Spleen (tissue), 11 donors: ENCODE results near the gene GALNT7. TPM values are rescaled to one million over a fixed set of nuclear protein-coding genes. Genes with fewer than 3 reads are reported as not detected.
A peak's percentile ranks its signal among the peaks of the same experiment; 100 is the strongest.

Experiments
- DNase-seq: peaks from one replicate; pipeline ENCODE4 v3.0.0-alpha.2; 2020
- H3K27ac ChIP-seq, 8 donors: fragments of 200-600 bp; sonication (generic) in 7 of 8; 1 replicate in 4 of 8; 2 replicates in 4 of 8; pipeline versions ENCODE4 v1.5.0 to v1.8.0; 2016 to 2021; ENCODE audit warnings: inconsistent platforms in 4 of 8, mild to moderate bottlenecking in 4 of 8, moderate library complexity in 1 of 8
- H3K27me3 ChIP-seq, 7 donors: fragments of 200-600 bp; sonication (generic) in 6 of 7; replicated peaks in 1 of 7; 1 replicate in 4 of 7; 2 replicates in 3 of 7; pipeline versions ENCODE4 v1.5.0 to v1.8.0; 2016 to 2021; ENCODE audit warnings: inconsistent platforms in 3 of 7, mild to moderate bottlenecking in 1 of 7
- H3K36me3 ChIP-seq, 6 donors: fragments of 200-600 bp; sonication (generic) in 5 of 6; 1 replicate in 4 of 6; 2 replicates in 2 of 6; pipeline versions ENCODE4 v1.5.0 to v1.8.0; 2016 to 2021; ENCODE audit warnings: inconsistent platforms in 2 of 6
- H3K4me1 ChIP-seq, 6 donors: fragments of 200-600 bp; sonication (generic) in 5 of 6; 1 replicate in 3 of 6; 2 replicates in 3 of 6; pipeline versions ENCODE4 v1.5.0 to v1.8.0; 2016 to 2021; ENCODE audit warnings: inconsistent platforms in 3 of 6
- H3K4me3 ChIP-seq, 8 donors: fragments of 200-600 bp; sonication (generic) in 7 of 8; 1 replicate in 4 of 8; 2 replicates in 4 of 8; pipeline versions ENCODE4 v1.5.0 to v1.8.0; 2016 to 2021; ENCODE audit warnings: inconsistent platforms in 4 of 8, mild to moderate bottlenecking in 4 of 8, moderate library complexity in 2 of 8
- H3K9me3 ChIP-seq, 8 donors: fragments of 200-600 bp; sonication (generic) in 7 of 8; 1 replicate in 4 of 8; 2 replicates in 4 of 8; pipeline versions ENCODE4 v1.5.0 to v1.8.0; 2016 to 2021; ENCODE audit warnings: inconsistent platforms in 4 of 8
- POLR2A ChIP-seq, 3 donors: fragments of 450-650 bp; IDR thresholded peaks; one replicate each; pipeline ENCODE4 v1.5.1; 2017; ENCODE audit warnings: antibody characterized with exemption in 3 of 3, mild to moderate bottlenecking in 1 of 3
- POLR2AphosphoS5 ChIP-seq, 3 donors: sonication (generic); formaldehyde crosslinking; IDR thresholded peaks; one replicate each; pipeline ENCODE4 v1.5.1; 2017; ENCODE audit warnings: antibody characterized with exemption in 3 of 3
- WGBS, 5 donors: extraction: QIAGEN DNeasy Blood & Tissue Kit in 3 of 5; methylation state at CpG; one replicate each; pipeline versions ENCODE4 v1.1.5 to v1.1.7; 2013 to 2018; 5-methylcytosine and 5-hydroxymethylcytosine counted together
- intact Hi-C: fragments of 100-400 bp; cut with DNase I; formaldehyde crosslinking; loops from one replicate; pipeline ENCODE4 v1.15.0; 2023; ENCODE audit warnings: low total_unique reads
- polyA plus RNA-seq, 3 donors: library from polyadenylated mRNA; stranded (reverse); fragments of 200-250 nt; gene quantifications; one replicate each; pipeline ENCODE4 v1.2.1, GENCODE V29; 2013
- total RNA-seq, 7 donors: library from RNA; depleted of rRNA in 3 of 7; stranded (reverse); fragments of >200 nt in 3 of 7; fragmentation: NEBNext Ultra II Directional in 4 of 7; extraction: Animal tissue kit (Norgen Biotek cat#: 25700) in 4 of 7; gene quantifications; one replicate each; pipeline versions ENCODE4 v1.1.0 to v1.2.1, GENCODE V29; 2016 to 2021
- TF ChIP-seq, protein P1 (sequence below), 11 experiments: fragments of 200-600 bp in 7 of 11; fragments of 450-650 bp in 4 of 11; sonication (generic) in 4 of 11; IDR thresholded peaks in 8 of 11; conservative IDR thresholded peaks in 3 of 11; 1 replicate in 7 of 11; 2 replicates in 4 of 11; pipeline versions ENCODE4 v1.4.0 to v1.8.0; 2016 to 2021; ENCODE audit warnings: antibody characterized with exemption in 11 of 11, inconsistent platforms in 4 of 11, mild to moderate bottlenecking in 1 of 11
- donor health status: healthy with polysubstance abuse.
- donor health status: DM: no; HTN: no; CAD: no; lungs with moderate emphysema.
- donor health status: DM: no; HTN: no; CAD: no.
- donor health status: Bipolar disorder and iron deficiency.
- donor health status: healthy.
- donor health status: DM: no; HTN: no; CAD: no.
- donor health status: DM: yes; HTN: yes; CAD: no.

Gene GALNT7
- total and polyA plus RNA-seq, 10 donors: 7.6 to 28.5 (median 20.9) TPM

DNA sequence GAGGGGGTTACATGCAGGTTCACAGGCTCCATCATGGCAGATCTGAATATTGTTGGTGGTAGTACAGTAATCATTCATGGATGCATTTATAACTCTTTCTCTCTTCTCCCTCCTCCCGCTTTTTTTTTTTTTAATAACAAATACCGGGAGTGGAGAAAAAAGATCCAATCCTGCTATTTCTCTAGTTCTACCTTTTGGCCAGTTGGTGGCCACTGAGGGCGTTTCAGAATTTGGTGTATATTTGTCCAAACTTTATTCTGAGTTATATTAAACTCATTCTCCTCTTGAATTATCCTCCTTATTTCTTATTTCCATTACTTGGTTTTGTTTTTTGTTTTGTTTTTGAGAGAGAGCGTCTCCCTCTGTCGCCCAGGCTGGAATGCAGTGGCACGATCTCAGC, 90.7 kb downstream of the GALNT7 start:
- Histone ChIP-seq H3K4me3 (no peak overlapping the region), H3K36me3 (no peaks in the 10 kb centered on the region), H3K9me3 (no peaks in the 10 kb centered on the region), H3K27ac (no peak overlapping the region), H3K27me3 (no peaks in the 10 kb centered on the region), H3K4me1 (peaks cover 3 to 37% (median 5%) of the 10 kb centered on the region in 6 donors)
- TF ChIP-seq POLR2A (IDR thresholded peaks at IDR 0.05) (no peak), POLR2AphosphoS5 (IDR thresholded peaks at IDR 0.05) (no peak)
- TF ChIP-seq, protein P1, sequence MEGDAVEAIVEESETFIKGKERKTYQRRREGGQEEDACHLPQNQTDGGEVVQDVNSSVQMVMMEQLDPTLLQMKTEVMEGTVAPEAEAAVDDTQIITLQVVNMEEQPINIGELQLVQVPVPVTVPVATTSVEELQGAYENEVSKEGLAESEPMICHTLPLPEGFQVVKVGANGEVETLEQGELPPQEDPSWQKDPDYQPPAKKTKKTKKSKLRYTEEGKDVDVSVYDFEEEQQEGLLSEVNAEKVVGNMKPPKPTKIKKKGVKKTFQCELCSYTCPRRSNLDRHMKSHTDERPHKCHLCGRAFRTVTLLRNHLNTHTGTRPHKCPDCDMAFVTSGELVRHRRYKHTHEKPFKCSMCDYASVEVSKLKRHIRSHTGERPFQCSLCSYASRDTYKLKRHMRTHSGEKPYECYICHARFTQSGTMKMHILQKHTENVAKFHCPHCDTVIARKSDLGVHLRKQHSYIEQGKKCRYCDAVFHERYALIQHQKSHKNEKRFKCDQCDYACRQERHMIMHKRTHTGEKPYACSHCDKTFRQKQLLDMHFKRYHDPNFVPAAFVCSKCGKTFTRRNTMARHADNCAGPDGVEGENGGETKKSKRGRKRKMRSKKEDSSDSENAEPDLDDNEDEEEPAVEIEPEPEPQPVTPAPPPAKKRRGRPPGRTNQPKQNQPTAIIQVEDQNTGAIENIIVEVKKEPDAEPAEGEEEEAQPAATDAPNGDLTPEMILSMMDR (IDR thresholded peaks at IDR 0.05 in 8 of 11, conservative IDR thresholded peaks at IDR 0.05 in 3 of 11): no peak
- DNase-seq: no peak
- 80 to 94% (median 85%) methylated on average over 6 of the region's 6 CpGs for whole genome bisulfite sequencing, 5 donors
- intact Hi-C loops: loop anchor here (5.0 kb wide), 2 partner anchors 232 to 247 kb away; no protein-coding TSS in a partner anchor

DNA sequence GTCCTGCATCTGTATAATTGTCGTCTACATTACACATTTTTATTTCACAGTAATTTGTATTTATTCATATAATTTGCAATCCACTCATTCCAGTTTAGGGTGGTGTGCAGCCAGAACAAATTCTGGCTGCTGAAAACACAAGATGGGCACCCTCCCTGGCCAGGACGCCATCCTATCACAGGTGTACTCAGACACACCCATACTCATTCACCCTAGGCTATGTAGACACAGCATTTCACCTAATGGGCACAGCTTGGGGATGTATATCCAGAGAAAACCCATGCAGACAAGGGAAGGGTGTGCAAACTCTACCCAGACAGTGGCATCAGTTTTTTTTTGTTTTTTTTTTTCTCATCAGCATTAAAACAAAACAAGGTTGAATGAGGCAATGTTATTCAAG, 92.4 kb downstream of the GALNT7 start:
- Histone ChIP-seq H3K27me3 (no peaks in the 10 kb centered on the region), H3K36me3 (no peaks in the 10 kb centered on the region), H3K4me1 (peaks cover 11 to 44% (median 13%) of the 10 kb centered on the region in 6 donors), H3K27ac (no peak overlapping the region), H3K4me3 (no peak overlapping the region), H3K9me3 (no peaks in the 10 kb centered on the region)
- DNase-seq: no peak
- 88 to 96% (median 95%) methylated on average over 2 of the region's 2 CpGs for whole genome bisulfite sequencing, 5 donors
- TF ChIP-seq POLR2A (IDR thresholded peaks at IDR 0.05) (no peak), POLR2AphosphoS5 (IDR thresholded peaks at IDR 0.05) (no peak)
- TF ChIP-seq, protein P1 (IDR thresholded peaks at IDR 0.05 in 8 of 11, conservative IDR thresholded peaks at IDR 0.05 in 3 of 11): no peak
- intact Hi-C loops: no loop called here

- Histone ChIP-seq H3K4me3 (no peak overlapping the region), H3K27me3 (no peaks in the 10 kb centered on the region), H3K27ac (no peak overlapping the region), H3K9me3 (no peaks in the 10 kb centered on the region), H3K4me1 (peaks cover 11 to 37% (median 13%) of the 10 kb centered on the region in 6 donors), H3K36me3 (no peaks in the 10 kb centered on the region)
- 76 to 82% (median 77%) methylated on average over 2 of the region's 2 CpGs for WGBS, 5 donors
- no peak for DNase-seq
- intact Hi-C loops: no loop called here
- no peak for TF ChIP-seq POLR2AphosphoS5 (IDR thresholded peaks at IDR 0.05)
Observed at GRCh38 chr4:173262375-173262774, 93.8 kb downstream of the GALNT7 start.

DNA sequence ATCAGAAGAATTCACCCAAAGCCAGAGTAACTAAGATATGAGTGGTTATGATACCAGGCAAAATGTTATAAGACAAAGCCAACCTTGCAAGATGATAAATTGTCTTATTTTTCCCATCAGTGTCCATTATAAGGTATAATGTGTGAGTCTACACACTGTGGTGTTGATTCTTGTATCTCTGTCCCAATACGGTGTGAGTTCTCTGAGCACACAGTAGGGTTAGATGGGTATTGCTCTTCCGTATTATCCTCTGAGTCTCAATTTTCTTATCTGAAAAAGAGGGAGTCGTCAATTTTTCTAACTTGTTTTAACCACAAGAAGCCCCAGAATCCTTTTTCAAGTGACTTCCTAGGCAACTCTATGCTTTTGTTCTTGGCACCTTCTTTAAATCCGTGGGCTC, 95.6 kb downstream of the GALNT7 start:
- no peaks in the 10 kb centered on the region for H3K27me3 ChIP-seq
- no peak overlapping the region for H3K4me3 ChIP-seq
- 20 to 44% (median 31%) methylated on average over 4 of the region's 4 CpGs for WGBS, 5 donors
- H3K36me3 ChIP-seq: no peaks in the 10 kb centered on the region
- TF ChIP-seq POLR2AphosphoS5 (IDR thresholded peaks at IDR 0.05) (no peak), POLR2A (IDR thresholded peaks at IDR 0.05) (no peak)
- TF ChIP-seq, protein P1 (IDR thresholded peaks at IDR 0.05 in 8 of 11, conservative IDR thresholded peaks at IDR 0.05 in 3 of 11): no peak
- no peak for DNase-seq
- peak overlapping the region in 2 of 8 donors; percentile 12 to 17 for H3K27ac ChIP-seq
- H3K9me3 ChIP-seq: no peaks in the 10 kb centered on the region
- intact Hi-C loops: no loop called here
- peaks cover 11 to 34% (median 13%) of the 10 kb centered on the region in 6 donors for H3K4me1 ChIP-seq
